Dermis blood vessel endothelial cell (primary cell): ENCODE measurements around the gene KRTAP4-1. TPM values are rescaled to one million over a fixed set of nuclear protein-coding genes. Genes with fewer than 3 reads are reported as not detected.
"Not testable (repeated sequence)": the region's sequence is repeated elsewhere in the genome, so short reads cannot be mapped to it uniquely, and the experiment has no call there.

Source experiments
- DNase-seq: peaks from one replicate; pipeline ENCODE4 v3.0.0; 2010
- total RNA-seq: library from RNA; depleted of rRNA; stranded (reverse); fragments of >200 nt; gene quantifications from 2 replicates; pipeline ENCODE4 v1.2.3, GENCODE V29; 2014

KRTAP4-1 gene
- not detected in 2 replicates for total RNA-seq

DNA sequence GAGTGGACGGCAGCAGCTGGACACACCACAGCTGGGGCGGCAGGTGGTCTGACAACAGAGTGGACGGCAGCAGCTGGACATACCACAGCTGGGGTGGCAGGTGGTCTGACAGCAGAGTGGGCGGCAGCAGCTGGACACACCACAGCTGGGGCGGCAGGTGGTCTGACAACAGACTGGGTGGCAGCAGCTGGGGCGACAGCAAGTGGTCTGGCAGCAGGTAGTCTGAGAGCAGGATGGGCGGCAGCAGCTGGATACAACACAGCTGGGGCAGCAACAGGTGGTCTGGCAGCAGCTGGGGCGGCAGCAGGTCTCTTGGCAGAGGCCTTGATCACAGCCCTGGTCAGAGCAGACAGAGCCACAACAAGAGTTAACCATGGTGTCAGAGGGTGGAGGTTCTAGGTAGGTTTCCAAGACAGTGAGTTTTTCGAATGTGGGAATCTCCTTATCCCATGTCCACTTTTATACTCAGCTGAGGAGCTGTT lies at the start of gene KRTAP4-1:
Gene KRTAP4-1, minus strand, starts transcription at position 432 of the 482 bp plus-strand sequence. Its CDS starts 57 bp downstream, at position 375.
- no peak for DNase-seq

GRCh38 chr17:41232399-41233105 lies 47.8 kb upstream of the KRTAP4-1 start, which contains the start of gene KRTAP9-3:
TSS of gene KRTAP9-3 (plus strand) at chr17:41232449. CDS start at chr17:41232502, 53 bp downstream.
- not testable (repeated sequence) for DNase-seq

DNA sequence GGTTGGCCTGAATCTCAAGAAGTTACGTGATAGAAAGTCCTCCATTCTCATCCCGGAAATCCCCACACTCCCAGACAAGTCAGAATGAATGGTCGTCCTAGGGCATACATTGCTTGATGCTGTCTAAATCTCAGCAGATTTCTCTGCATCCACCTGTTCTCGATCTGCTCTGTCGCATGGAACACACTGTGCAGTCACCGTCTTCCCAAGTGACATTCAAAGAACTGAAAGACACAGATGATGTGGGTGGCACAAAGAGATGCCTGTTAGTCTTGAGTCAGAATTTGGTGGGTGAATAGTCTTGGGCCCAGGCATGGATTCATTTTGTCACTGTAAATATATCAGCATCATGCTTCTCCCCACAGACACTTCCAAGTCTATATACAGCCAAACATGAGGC lies 47.0 kb upstream of the KRTAP4-1 start:
- no peak for DNase-seq

GRCh38 chr17:41230094-41230493 lies 45.4 kb upstream of the KRTAP4-1 start:
- DNase-seq: no peak

DNA sequence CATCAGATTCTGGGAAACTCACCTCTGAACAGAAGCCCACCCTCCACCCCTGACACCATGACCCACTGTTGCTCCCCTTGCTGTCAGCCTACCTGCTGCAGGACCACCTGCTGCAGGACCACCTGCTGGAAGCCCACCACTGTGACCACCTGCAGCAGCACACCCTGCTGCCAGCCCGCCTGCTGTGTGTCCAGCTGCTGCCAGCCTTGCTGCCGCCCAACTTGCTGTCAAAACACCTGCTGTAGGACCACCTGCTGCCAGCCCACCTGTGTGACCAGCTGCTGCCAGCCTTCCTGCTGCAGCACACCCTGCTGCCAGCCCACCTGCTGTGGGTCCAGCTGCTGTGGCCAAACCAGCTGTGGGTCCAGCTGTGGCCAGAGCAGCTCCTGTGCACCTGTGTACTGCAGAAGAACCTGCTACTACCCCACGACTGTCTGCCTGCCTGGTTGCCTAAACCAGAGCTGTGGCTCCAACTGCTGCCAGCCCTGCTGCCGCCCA lies 41.9 kb upstream of the KRTAP4-1 start, which contains the start of gene KRTAP9-2:
Gene KRTAP9-2, plus strand, starts transcription at position 51 of the 498 bp plus-strand sequence. Its CDS starts 7 bp downstream, at position 58.
- DNase-seq: not testable (repeated sequence)

- no peak for DNase-seq
Measured at GRCh38 chr17:41226051-41226450, 41.3 kb upstream of the KRTAP4-1 start.

DNA sequence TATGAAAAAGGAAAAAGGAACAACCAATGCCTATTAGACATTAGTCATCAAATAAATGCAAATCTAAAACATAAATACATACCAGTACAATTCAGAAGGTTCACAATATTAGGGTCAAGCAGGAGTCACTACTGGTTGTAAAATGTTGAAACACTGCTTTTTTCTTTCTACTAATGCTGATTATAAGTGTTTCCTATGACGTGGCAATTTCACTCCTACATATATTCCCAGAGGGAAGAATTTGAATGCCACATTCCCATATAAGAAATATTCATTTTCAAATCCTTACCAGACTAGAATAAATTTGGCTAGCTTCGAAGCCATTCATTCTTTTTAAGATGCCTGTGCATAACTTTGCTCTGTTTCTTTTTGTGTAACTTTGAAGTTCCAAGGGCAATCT lies 39.1 kb upstream of the KRTAP4-1 start:
- DNase-seq: no peak

GRCh38 chr17:41215681-41216080 lies 31.0 kb upstream of the KRTAP4-1 start:
- DNase-seq: no peak

- no peak for DNase-seq
Measured at GRCh38 chr17:41212524-41213169, 27.9 kb upstream of the KRTAP4-1 start.

DNA sequence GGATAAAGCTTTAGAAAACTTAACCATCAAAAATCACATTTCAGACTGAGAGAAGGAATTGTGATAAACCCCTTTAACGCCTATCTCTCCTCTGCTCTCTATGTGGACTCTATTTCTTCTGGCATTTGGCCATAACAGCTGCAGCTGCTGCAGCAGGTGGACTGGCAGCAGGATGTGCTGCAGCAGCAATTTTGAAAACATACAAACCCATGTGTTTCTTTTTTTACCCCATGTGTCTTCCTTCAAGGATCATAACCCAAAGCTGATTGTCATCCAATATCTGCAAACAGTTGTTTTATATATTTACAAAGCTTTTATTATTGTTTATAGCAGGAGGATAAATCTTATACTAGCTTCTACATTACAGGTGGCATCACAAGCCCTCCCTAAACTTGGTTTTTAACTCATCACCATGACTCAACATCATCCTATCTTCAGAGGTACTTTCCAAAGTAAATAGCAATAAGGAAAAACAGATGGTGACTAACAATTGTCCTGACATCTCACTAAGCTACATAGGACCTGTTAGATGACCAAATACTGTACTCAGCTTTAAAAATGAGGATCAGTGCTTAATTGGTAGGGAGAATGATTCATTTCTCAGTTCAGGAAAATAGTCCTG lies 27.2 kb upstream of the KRTAP4-1 start:
- no peak for DNase-seq

DNA sequence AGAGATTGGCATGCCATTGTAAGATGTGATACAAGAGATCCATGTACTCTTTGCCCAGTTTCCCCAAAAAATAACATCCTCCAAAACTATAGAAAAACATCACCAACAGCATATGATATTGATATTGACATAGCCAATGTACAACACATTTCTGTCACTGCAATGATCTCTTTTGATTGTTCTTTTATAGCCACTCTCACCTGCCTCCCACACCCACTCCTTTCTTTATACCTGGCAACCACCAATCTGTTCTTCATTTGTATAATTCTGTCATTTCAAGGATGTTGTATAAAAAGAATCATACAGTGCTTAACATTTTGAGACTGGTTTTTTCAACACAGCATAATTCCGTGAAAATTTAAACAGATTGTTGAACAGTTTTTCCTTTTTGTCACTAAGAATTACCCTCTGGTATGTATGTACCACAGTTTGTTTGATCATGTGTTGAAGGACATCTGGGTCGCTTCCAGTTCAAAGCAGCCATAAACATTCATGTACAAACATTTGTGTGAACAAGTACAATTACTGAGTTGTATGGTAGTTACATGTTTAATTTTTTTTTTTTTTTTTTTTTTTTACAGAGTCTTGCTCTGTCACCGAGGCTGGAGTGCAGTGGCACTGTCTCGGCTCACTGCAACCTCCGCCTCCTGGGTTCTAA lies 14.8 kb upstream of the KRTAP4-1 start:
- no peak for DNase-seq

DNA sequence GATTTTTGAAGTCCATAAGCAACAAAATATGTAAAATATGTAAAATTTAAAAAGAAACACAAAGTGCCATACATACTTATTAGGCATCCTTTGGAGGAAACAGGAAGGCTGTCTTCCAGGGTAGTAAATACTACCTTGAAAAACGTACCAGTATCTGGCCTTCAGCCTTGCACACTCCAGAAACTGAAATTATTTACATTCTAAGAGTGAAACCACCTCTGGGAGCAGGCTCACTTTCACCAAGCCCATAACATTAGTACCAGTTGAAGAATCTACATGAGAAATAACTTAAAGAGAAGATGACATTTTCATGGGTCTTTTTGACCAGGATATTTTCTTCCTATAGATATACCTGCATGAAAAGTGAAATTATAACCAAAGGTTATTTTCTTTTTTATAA lies 11.4 kb upstream of the KRTAP4-1 start:
- no peak for DNase-seq

DNA sequence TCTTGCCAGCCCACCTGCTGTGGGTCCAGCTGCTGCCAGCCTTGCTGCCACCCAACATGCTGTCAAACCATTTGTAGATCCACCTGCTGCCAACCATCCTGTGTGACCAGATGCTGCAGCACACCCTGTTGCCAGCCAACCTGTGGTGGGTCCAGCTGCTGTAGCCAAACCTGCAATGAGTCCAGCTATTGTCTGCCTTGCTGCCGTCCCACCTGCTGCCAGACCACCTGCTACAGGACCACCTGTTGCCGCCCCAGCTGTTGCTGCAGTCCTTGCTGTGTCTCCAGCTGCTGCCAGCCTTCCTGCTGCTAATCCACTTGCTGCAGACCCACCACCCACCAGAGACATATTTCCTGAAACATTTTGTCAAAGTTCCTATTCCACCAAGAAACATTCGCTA lies 5.6 kb upstream of the KRTAP4-1 start:
- no peak for DNase-seq

DNA sequence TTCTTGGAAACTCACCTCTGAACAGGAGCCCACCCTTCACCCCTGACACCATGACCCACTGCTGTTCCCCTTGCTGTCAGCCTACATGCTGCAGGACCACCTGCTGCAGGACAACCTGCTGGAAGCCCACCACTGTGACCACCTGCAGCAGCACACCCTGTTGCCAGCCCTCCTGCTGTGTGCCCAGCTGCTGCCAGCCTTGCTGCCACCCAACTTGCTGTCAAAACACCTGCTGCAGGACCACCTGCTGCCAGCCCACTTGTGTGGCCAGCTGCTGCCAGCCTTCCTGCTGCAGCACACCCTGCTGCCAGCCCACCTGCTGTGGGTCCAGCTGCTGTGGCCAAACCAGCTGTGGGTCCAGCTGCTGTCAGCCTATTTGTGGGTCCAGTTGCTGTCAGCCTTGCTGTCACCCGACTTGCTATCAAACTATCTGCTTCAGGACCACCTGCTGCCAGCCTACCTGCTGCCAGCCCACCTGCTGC lies 5.2 kb upstream of the KRTAP4-1 start, which contains the start of gene KRTAP9-1:
Gene KRTAP9-1, plus strand, starts transcription at position 51 of the 482 bp plus-strand sequence. Its CDS starts 0 bp downstream, at position 51.
- not testable (repeated sequence) for DNase-seq

DNA sequence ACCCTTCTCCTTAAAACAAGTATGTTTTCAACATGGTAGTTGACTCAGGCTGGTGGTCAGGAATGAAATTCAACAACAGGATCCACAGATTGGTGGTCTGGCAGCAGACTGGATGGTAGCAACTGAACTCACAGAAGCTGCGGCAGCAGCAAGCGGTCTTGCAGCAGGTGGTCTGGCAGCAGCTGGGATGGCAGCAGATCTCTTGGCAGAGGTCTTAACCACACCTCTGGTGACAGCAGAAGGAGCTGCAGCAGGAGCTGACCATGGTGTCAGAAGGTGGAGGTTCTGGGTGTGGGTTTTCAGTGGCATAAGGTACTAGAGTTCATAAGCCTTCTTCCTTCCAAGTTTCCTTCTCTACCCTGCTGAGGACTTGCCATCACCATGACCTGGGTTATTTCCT lies 2.2 kb upstream of the KRTAP4-1 start:
- no peak for DNase-seq

DNA sequence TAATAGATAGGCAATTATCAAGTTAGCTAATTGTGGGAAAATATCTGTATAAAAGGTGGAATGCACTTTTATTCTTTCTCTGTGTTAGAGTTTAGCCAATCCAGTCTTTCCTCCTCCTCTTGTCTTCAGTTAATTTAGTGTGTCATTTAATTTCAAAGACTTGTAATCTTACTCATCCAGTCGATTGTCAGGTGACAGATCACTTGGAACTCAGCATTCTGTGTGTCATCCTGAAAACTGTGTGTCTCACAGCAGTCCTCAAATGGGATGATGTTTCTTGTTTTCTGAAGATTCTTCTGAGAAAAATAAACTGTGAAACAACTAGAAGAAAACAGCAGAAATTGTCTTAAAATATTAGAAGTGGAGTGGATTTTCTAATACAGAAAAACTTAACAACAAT lies 290 bp upstream of the KRTAP4-1 start:
- no peak for DNase-seq

DNA sequence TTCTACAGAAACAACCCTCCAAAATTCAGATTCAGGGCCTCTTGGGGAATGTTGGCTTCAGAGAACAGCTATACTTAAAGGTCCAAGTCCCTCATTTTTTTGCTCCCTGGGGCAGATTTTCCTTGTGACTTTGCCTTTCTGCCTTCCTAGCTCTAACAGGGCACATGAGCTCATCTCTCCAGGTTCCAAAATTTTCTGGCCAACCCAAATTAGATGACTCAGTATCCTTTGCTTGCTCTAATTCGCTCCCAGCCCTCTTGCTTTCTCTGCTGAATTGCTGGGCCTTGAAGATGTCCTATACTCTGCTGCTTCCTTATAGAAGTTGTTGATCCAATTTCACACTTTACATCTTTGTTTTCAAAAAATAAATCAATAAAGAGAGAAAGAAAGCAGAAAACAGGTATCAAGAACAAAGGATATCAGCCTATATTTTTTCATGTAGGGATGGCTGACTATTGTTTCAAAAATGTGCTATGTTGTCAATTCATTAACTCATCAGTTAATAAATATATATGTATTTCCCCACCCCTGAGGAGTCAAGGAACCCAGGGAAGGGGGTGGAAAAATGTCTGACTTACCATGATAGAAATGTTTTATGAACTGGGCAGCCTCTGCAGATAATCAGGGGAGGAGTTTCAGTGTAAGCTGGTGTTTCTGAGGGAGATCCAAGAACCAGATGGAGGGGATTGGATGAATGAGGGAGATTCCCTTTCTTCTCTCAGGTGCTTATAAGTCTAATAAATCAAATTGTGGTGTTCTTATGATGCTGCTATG lies 5.7 kb downstream of the KRTAP4-1 start:
- no peak for DNase-seq

- no peak for DNase-seq
Measured at GRCh38 chr17:41178341-41178740, 6.4 kb downstream of the KRTAP4-1 start.

GRCh38 chr17:41177727-41178271 lies 6.9 kb downstream of the KRTAP4-1 start, which contains the start of gene KRTAP4-2:
TSS of gene KRTAP4-2 (minus strand) at chr17:41178221. CDS start at chr17:41178164, 57 bp downstream.
- no peak for DNase-seq

DNA sequence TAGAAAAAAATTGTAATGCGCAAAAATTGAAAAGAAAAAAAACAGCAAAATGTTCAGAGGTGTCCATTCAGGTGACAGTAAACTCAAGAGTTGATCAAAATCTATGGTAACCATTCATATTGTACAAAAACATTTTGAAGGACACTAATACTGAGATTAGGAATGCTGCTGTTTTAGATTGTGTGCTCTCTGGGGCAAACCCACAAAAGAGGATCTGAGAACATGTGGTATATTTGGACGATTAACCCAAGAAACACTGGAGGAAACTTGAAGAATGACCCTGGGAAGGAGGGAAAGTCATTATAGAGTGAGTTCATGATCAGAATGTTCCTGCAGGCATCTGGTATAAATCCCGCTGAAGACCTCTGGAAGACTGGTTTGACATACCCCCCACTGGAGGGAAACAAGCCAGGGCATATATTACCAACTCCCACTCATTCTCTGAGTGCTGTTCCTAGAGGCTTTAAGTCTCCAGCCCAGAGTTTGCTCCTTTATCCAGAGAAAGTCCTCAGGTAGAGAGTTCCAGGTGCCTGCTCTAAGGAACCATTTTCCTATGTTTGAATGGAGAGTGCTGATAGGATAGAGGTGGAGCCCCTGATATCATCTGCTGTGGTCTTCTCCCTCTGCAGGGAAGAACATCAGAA lies 7.8 kb downstream of the KRTAP4-1 start:
- no peak for DNase-seq

- DNase-seq: no peak
Measured at GRCh38 chr17:41171886-41172285, 12.8 kb downstream of the KRTAP4-1 start.
